ENCODE results near the gene GPER1.

GPER1 gene

DNA sequence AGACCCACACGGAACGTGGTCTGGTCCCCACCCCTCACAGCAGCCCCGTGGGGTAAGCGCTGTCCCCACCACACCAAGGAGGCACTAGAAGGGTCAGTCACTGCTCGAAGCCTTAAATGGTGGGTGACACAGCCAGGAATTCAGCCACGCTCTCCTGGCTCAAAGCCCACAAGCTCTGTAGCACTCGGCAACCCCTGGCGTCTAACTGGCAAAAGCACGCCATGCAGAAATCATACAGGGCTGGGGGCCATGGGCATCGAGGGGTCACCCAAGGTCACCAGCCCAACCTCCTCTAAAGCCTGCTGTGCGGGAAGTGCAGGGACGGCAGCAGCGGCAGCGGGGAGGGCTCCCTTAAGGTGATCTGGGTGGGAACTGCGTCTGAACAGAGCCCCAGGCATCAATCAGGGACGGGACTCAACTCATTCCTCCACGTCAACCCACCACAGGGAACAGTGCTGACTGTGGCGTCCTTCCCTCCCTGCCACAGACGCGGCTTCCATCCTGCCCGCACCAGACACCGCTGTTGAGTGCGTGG lies 7.8 kb downstream of the GPER1 start:
- H3K4ac ChIP-seq (ENCODE audit: low read depth, low read length): no peak overlapping the region
- H2BK5ac ChIP-seq (ENCODE audit: low read length): no peak overlapping the region
- no peaks in the 10 kb centered on the region for H3K4me1 ChIP-seq (ENCODE audit: control insufficient read depth, low read depth, low read length)
- no peaks in the 10 kb centered on the region for H3K79me2 ChIP-seq (ENCODE audit: control insufficient read depth, insufficient read depth, low read length)
- no CpG with 5 or more reads among the region's 23 CpGs for WGBS (ENCODE audit: extremely low coverage, insufficient coverage, low lambda C conversion rate)
- no peak overlapping the region for H2BK120ac ChIP-seq (ENCODE audit: low read depth, low read length)
- H3K9ac ChIP-seq (ENCODE audit: low read length): no peak overlapping the region
- H3K18ac ChIP-seq (ENCODE audit: low read length): no peak overlapping the region
- peaks cover 2% of the 10 kb centered on the region for H3K36me3 ChIP-seq (ENCODE audit: control insufficient read depth, insufficient read depth, low read length)
- DNase-seq: no peak
- peaks cover 5% of the 10 kb centered on the region for H3K79me1 ChIP-seq (ENCODE audit: low read length)
- H4K5ac ChIP-seq (ENCODE audit: low read length): no peak overlapping the region
- H4K8ac ChIP-seq (ENCODE audit: low read depth, low read length): no peak overlapping the region
- no peak overlapping the region for H3K56ac ChIP-seq (ENCODE audit: low read length)
- H3K4me3 ChIP-seq (ENCODE audit: low read length): no peak overlapping the region
- H2BK15ac ChIP-seq (replicated peaks; ENCODE audit: low read depth): no peak overlapping the region
- H3K23ac ChIP-seq (ENCODE audit: low read length): no peak overlapping the region
- H3K27me3 ChIP-seq (ENCODE audit: insufficient read depth, low read length, poor library complexity): no peaks in the 10 kb centered on the region
- H3K27ac ChIP-seq (ENCODE audit: low read depth, low read length): no peak overlapping the region
- H3K4me2 ChIP-seq (ENCODE audit: low read length): no peak overlapping the region
- no peak overlapping the region for H2AK5ac ChIP-seq (ENCODE audit: low read length)

GRCh38 chr7:1096156-1097119 lies 8.5 kb downstream of the GPER1 start:
- H3K23ac ChIP-seq (ENCODE audit: low read length): no peak overlapping the region
- no peak overlapping the region for H3K18ac ChIP-seq (ENCODE audit: low read length)
- no peak overlapping the region for H2BK120ac ChIP-seq (ENCODE audit: low read depth, low read length)
- H3K4ac ChIP-seq (ENCODE audit: low read depth, low read length): no peak overlapping the region
- no peak overlapping the region for H3K4me3 ChIP-seq (ENCODE audit: low read length)
- no peak overlapping the region for H4K8ac ChIP-seq (ENCODE audit: low read depth, low read length)
- H3K9ac ChIP-seq (ENCODE audit: low read length): no peak overlapping the region
- H3K4me2 ChIP-seq (ENCODE audit: low read length): no peak overlapping the region
- DNase-seq: no peak
- no peak overlapping the region for H4K5ac ChIP-seq (ENCODE audit: low read length)
- H3K4me1 ChIP-seq (ENCODE audit: control insufficient read depth, low read depth, low read length): no peaks in the 10 kb centered on the region
- H3K79me1 ChIP-seq (ENCODE audit: low read length): peaks cover 5% of the 10 kb centered on the region
- no peak overlapping the region for H2AK5ac ChIP-seq (ENCODE audit: low read length)
- no peak overlapping the region for H3K56ac ChIP-seq (ENCODE audit: low read length)
- no peak overlapping the region for H2BK15ac ChIP-seq (replicated peaks; ENCODE audit: low read depth)
- H2BK5ac ChIP-seq (ENCODE audit: low read length): no peak overlapping the region
- H3K79me2 ChIP-seq (ENCODE audit: control insufficient read depth, insufficient read depth, low read length): no peaks in the 10 kb centered on the region
- H3K27me3 ChIP-seq (ENCODE audit: insufficient read depth, low read length, poor library complexity): no peaks in the 10 kb centered on the region
- peaks cover 2% of the 10 kb centered on the region for H3K36me3 ChIP-seq (ENCODE audit: control insufficient read depth, insufficient read depth, low read length)
- no peak overlapping the region for H3K27ac ChIP-seq (ENCODE audit: low read depth, low read length)
- WGBS (ENCODE audit: extremely low coverage, insufficient coverage, low lambda C conversion rate): no CpG with 5 or more reads among the region's 44 CpGs

DNA sequence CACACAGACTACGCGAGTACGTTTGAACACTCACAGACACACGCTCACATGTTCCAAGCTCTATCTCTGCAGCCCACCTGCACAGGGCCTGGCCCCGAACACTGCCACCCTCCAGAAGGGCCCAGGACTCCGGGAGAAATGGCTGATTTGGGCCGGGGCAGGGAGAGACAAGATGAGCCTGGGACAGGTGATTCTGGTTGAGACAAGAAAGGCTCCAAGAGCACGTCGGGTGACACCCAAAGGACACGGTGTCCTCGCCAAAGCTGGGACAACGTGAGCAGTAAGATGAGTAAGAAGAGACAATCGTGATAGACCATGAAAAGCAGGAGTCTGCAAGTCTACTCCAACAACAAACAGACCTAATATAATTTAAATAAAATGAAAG lies 9.2 kb downstream of the GPER1 start:
- Histone ChIP-seq H3K79me1 (ENCODE audit: low read length) (peaks cover 5% of the 10 kb centered on the region), H3K56ac (ENCODE audit: low read length) (no peak overlapping the region), H3K36me3 (ENCODE audit: control insufficient read depth, insufficient read depth, low read length) (peaks cover 2% of the 10 kb centered on the region), H4K5ac (ENCODE audit: low read length) (no peak overlapping the region), H3K18ac (ENCODE audit: low read length) (no peak overlapping the region), H3K4me2 (ENCODE audit: low read length) (no peak overlapping the region), H2BK120ac (ENCODE audit: low read depth, low read length) (no peak overlapping the region), H3K4me1 (ENCODE audit: control insufficient read depth, low read depth, low read length) (no peaks in the 10 kb centered on the region), H3K23ac (ENCODE audit: low read length) (no peak overlapping the region), H2BK5ac (ENCODE audit: low read length) (no peak overlapping the region), H4K8ac (ENCODE audit: low read depth, low read length) (no peak overlapping the region), H3K4ac (ENCODE audit: low read depth, low read length) (no peak overlapping the region), H2AK5ac (ENCODE audit: low read length) (no peak overlapping the region), H3K79me2 (ENCODE audit: control insufficient read depth, insufficient read depth, low read length) (no peaks in the 10 kb centered on the region), H3K9ac (ENCODE audit: low read length) (no peak overlapping the region), H2BK15ac (replicated peaks; ENCODE audit: low read depth) (no peak overlapping the region), H3K4me3 (ENCODE audit: low read length) (no peak overlapping the region), H3K27ac (ENCODE audit: low read depth, low read length) (no peak overlapping the region), H3K27me3 (ENCODE audit: insufficient read depth, low read length, poor library complexity) (no peaks in the 10 kb centered on the region)
- no CpG with 5 or more reads among the region's 13 CpGs for WGBS (ENCODE audit: extremely low coverage, insufficient coverage, low lambda C conversion rate)
- no peak for DNase-seq

DNA sequence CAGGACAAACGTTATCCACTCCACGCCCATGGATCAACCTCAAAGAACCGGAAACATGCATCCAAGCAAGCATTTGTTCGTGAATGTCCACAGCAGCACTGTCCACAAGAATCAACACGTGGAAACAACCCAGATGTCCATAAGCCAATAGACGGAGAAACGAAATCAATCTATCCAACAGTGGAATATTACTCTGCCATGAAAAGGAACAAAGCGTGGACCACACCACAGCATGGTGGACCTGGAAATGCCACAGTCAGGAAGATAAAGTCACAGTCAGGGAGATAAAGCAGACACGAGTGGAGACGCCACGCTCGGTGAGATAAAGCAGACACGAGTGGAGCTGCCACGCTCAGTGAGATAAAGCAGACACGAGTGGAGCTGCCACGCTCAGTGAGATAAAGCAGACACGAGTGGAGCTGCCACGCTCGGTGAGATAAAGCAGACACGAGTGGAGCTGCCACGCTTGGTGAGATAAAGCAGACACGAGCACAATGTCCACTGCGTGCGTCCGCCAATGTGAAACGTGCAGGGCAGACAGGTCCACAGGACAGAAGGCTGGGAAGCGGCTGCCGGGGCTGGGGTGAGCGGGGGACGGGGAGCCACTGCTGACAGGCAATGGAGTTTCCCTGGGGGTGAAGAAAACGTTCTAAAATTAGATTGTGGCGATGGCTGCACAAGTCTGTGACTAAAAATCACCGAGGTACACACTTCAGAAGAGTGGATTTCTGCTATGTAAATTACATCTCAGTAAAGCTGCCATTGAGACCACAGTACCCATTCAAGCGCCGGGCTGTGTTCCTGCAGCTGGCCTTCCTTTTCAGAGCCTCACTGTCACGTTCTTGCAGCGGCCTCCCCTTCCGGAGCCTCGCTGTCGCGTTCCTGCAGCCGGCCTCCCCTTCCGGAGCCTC lies 10.6 kb downstream of the GPER1 start:
- WGBS (ENCODE audit: extremely low coverage, insufficient coverage, low lambda C conversion rate): no CpG with 5 or more reads among the region's 43 CpGs
- H3K18ac ChIP-seq (ENCODE audit: low read length): no peak overlapping the region
- H3K36me3 ChIP-seq (ENCODE audit: control insufficient read depth, insufficient read depth, low read length): peaks cover 2% of the 10 kb centered on the region

DNA sequence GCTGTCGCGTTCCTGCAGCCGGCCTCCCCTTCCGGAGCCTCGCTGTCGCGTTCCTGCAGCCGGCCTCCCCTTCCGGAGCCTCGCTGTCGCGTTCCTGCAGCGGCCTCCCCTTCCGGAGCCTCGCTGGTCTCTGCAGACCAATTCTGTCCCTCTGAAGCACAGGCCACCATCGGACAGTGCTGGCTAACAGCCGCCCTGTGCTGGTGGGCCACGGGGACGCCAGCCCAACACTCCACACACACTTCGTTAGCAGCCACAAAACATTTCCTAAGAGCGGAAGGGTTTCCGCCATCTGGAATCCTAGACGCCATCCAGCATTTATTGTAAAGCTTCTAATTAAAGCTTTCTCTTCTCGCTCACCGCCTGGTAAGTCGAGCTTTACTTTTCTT lies 11.2 kb downstream of the GPER1 start:
- Histone ChIP-seq H4K5ac (ENCODE audit: low read length) (no peak overlapping the region), H3K79me1 (ENCODE audit: low read length) (peaks cover 7% of the 10 kb centered on the region), H3K36me3 (ENCODE audit: control insufficient read depth, insufficient read depth, low read length) (peaks cover 2% of the 10 kb centered on the region), H2AK5ac (ENCODE audit: low read length) (no peak overlapping the region), H2BK15ac (replicated peaks; ENCODE audit: low read depth) (no peak overlapping the region), H2BK5ac (ENCODE audit: low read length) (no peak overlapping the region), H3K4me1 (ENCODE audit: control insufficient read depth, low read depth, low read length) (no peaks in the 10 kb centered on the region), H3K27me3 (ENCODE audit: insufficient read depth, low read length, poor library complexity) (no peaks in the 10 kb centered on the region), H3K79me2 (ENCODE audit: control insufficient read depth, insufficient read depth, low read length) (no peaks in the 10 kb centered on the region), H3K23ac (ENCODE audit: low read length) (no peak overlapping the region), H4K8ac (ENCODE audit: low read depth, low read length) (no peak overlapping the region), H3K4ac (ENCODE audit: low read depth, low read length) (no peak overlapping the region), H3K4me2 (ENCODE audit: low read length) (no peak overlapping the region), H2BK120ac (ENCODE audit: low read depth, low read length) (no peak overlapping the region), H3K27ac (ENCODE audit: low read depth, low read length) (no peak overlapping the region), H3K18ac (ENCODE audit: low read length) (no peak overlapping the region), H3K4me3 (ENCODE audit: low read length) (no peak overlapping the region), H3K9ac (ENCODE audit: low read length) (no peak overlapping the region), H3K56ac (ENCODE audit: low read length) (no peak overlapping the region)
- WGBS (ENCODE audit: extremely low coverage, insufficient coverage, low lambda C conversion rate): no CpG with 5 or more reads among the region's 26 CpGs
- no peak for DNase-seq

More for the DNA sequence above, 10.6 kb downstream of the GPER1 start:
- Histone ChIP-seq H3K4ac (ENCODE audit: low read depth, low read length) (no peak overlapping the region), H3K23ac (ENCODE audit: low read length) (no peak overlapping the region), H3K4me1 (ENCODE audit: control insufficient read depth, low read depth, low read length) (no peaks in the 10 kb centered on the region), H2BK120ac (ENCODE audit: low read depth, low read length) (no peak overlapping the region), H3K79me2 (ENCODE audit: control insufficient read depth, insufficient read depth, low read length) (no peaks in the 10 kb centered on the region), H2BK15ac (replicated peaks; ENCODE audit: low read depth) (no peak overlapping the region), H3K4me2 (ENCODE audit: low read length) (no peak overlapping the region), H2AK5ac (ENCODE audit: low read length) (no peak overlapping the region), H3K4me3 (ENCODE audit: low read length) (no peak overlapping the region), H3K79me1 (ENCODE audit: low read length) (peaks cover 5% of the 10 kb centered on the region), H3K27me3 (ENCODE audit: insufficient read depth, low read length, poor library complexity) (no peaks in the 10 kb centered on the region), H3K27ac (ENCODE audit: low read depth, low read length) (no peak overlapping the region), H3K56ac (ENCODE audit: low read length) (no peak overlapping the region), H4K5ac (ENCODE audit: low read length) (no peak overlapping the region), H2BK5ac (ENCODE audit: low read length) (no peak overlapping the region), H4K8ac (ENCODE audit: low read depth, low read length) (no peak overlapping the region), H3K9ac (ENCODE audit: low read length) (no peak overlapping the region)
- DNase-seq: no peak
